GM12878 (cell line): Measurements from ENCODE around the gene DPYSL4. TPM values are rescaled to one million over a fixed set of nuclear protein-coding genes. Genes with fewer than 3 reads are reported as not detected.

Source experiments
- ATAC-seq: fragments of 200-7000 bp; cut with Tn5 transposase; 3 replicates; pipeline ENCODE4 v1.9.1; 2020; ENCODE audit warnings: mild to moderate bottlenecking, moderate library complexity
- BruUV-seq: library from RNA; stranded (reverse); fragments of 400-500 nt; replicated peaks from 2 replicates; lab custom pipeline; 2021; lab: Mats Ljungman, UMichigan
- CTCF ChIA-PET: fragments of 300-600 bp; sonication (Branson Sonifier 250); formaldehyde crosslinking; extraction: SDS; loops from one replicate; lab custom pipeline; 2021; ENCODE audit warnings: inconsistent platforms; lab: Yijun Ruan, JAX
- POLR2A ChIA-PET: fragments of 350-600 bp; formaldehyde crosslinking; extraction: SDS; loops from one replicate; lab custom pipeline; 2021; ENCODE audit warnings: inconsistent platforms; lab: Charles Lee
- RAD21 ChIA-PET: fragments of 300-600 bp; sonication (Branson Sonifier 250); formaldehyde crosslinking; loops from one replicate; lab custom pipeline; 2023; ENCODE audit warnings: antibody characterized with exemption; ENCODE audit not compliant: unreplicated experiment; lab: Charles Lee
- SMC1A ChIA-PET: fragments of 300-600 bp; sonication (Branson Sonifier 250); formaldehyde crosslinking; loops from one replicate; lab custom pipeline; 2023; ENCODE audit not compliant: unreplicated experiment, uncharacterized antibody; lab: Charles Lee
- DNase-seq: peaks from one replicate; pipeline ENCODE4 v3.0.0-alpha.2; 2011; ENCODE audit warnings: low read depth, low spot score
- FAIRE-seq: peaks from 3 replicates; lab custom pipeline; 2011; peaks lifted over from hg19 to GRCh38; lab: Jason Lieb, UNC
- H2AFZ ChIP-seq: 2 replicates; pipeline ENCODE4 v1.6.0; 2011; ENCODE audit warnings: low read depth, low read length, control low read depth; ENCODE audit not compliant: control insufficient read depth
- H3K27ac ChIP-seq: 2 replicates; pipeline ENCODE4 v1.5.1; 2011; ENCODE audit warnings: control low read depth; ENCODE audit not compliant: control insufficient read depth, insufficient read depth
- H3K27me3 ChIP-seq, 2 experiments: replicated peaks in 1 of 2; 2 replicates each; pipeline versions ENCODE4 v1.6.0 to v1.6.1; 2011; ENCODE audit warnings: low read length in 1 of 2; ENCODE audit not compliant: control insufficient read depth in 2 of 2, insufficient read depth in 2 of 2
- H3K36me3 ChIP-seq, 2 experiments: 2 replicates each; pipeline ENCODE4 v1.5.1; 2011; ENCODE audit warnings: low read length in 1 of 2; ENCODE audit not compliant: control insufficient read depth in 2 of 2, insufficient read depth in 2 of 2
- H3K4me1 ChIP-seq: 2 replicates; pipeline ENCODE4 v1.6.1; 2011; ENCODE audit warnings: mild to moderate bottlenecking, low read length, moderate library complexity, mixed read lengths; ENCODE audit not compliant: control insufficient read depth, insufficient read depth
- H3K4me2 ChIP-seq: 2 replicates; pipeline ENCODE4 v1.6.0; 2011; ENCODE audit warnings: control low read depth; ENCODE audit not compliant: control insufficient read depth, insufficient read depth
- H3K4me3 ChIP-seq: fragments of 200-600 bp; sonication (generic); 2 replicates; pipeline ENCODE4 v1.5.1; 2016
- H3K79me2 ChIP-seq: 2 replicates; pipeline ENCODE4 v1.6.0; 2011; ENCODE audit warnings: low read length; ENCODE audit not compliant: control insufficient read depth, insufficient read depth
- H3K9ac ChIP-seq: 2 replicates; pipeline ENCODE4 v1.8.0; 2011; ENCODE audit warnings: low read length, control low read depth, mixed read lengths; ENCODE audit not compliant: control insufficient read depth, insufficient read depth
- H3K9me3 ChIP-seq: replicated peaks from 3 replicates; pipeline ENCODE4 v1.5.1; 2011; ENCODE audit warnings: mild to moderate bottlenecking, low read length; ENCODE audit not compliant: control insufficient read depth, insufficient read depth
- H4K20me1 ChIP-seq: 2 replicates; pipeline ENCODE4 v1.6.0; 2011; ENCODE audit not compliant: control insufficient read depth, insufficient read depth
- ATF7 ChIP-seq: fragments of 450-650 bp; IDR thresholded peaks from 2 replicates; pipeline ENCODE4 v1.6.1; 2016; ENCODE audit warnings: low read depth, mild to moderate bottlenecking
- BHLHE40 ChIP-seq, 2 experiments: fragments of 450-650 bp in 1 of 2; IDR thresholded peaks; 2 replicates each; pipeline ENCODE4 v1.6.1; 2011 to 2017; ENCODE audit warnings: low read depth in 2 of 2, borderline replicate concordance in 1 of 2, improper control_type of control experiment in 1 of 2, low read length in 1 of 2, mild to moderate bottlenecking in 1 of 2
- CHD4 ChIP-seq: fragments of 200-600 bp; sonication (generic); IDR thresholded peaks from 2 replicates; pipeline ENCODE4 v1.6.1; 2016; ENCODE audit warnings: mild to moderate bottlenecking
- ESRRA ChIP-seq: IDR thresholded peaks from 2 replicates; pipeline ENCODE4 v1.6.1; 2012; ENCODE audit warnings: mild to moderate bottlenecking, low read length, improper control_type of control experiment
- ETV6 ChIP-seq, 2 experiments: fragments of 450-650 bp in 1 of 2; IDR thresholded peaks in 1 of 2; conservative IDR thresholded peaks in 1 of 2; 2 replicates each; pipeline ENCODE4 v1.6.1; 2014; ENCODE audit warnings: antibody characterized with exemption in 1 of 2, borderline replicate concordance in 1 of 2, low read depth in 1 of 2, mild to moderate bottlenecking in 1 of 2, moderate library complexity in 1 of 2
- EZH2 ChIP-seq: IDR thresholded peaks from 2 replicates; pipeline ENCODE4 v1.6.1; 2012; ENCODE audit warnings: low read depth, mild to moderate bottlenecking, control low read depth, inconsistent platforms, low read length, borderline replicate concordance; ENCODE audit not compliant: control insufficient read depth
- IKZF2 ChIP-seq, 2 experiments: fragments of 450-650 bp; IDR thresholded peaks; 2 replicates each; pipeline ENCODE4 v1.6.1; 2017; ENCODE audit warnings: mild to moderate bottlenecking in 2 of 2, moderate library complexity in 2 of 2
- MEF2B ChIP-seq: fragments of 450-650 bp; IDR thresholded peaks from 2 replicates; pipeline ENCODE4 v1.6.1; 2018; ENCODE audit warnings: mild to moderate bottlenecking, moderate library complexity; ENCODE audit not compliant: partially characterized antibody, poor library complexity, severe bottlenecking
- MTA2 ChIP-seq: fragments of 450-650 bp; IDR thresholded peaks from 2 replicates; pipeline ENCODE4 v1.6.1; 2016; ENCODE audit warnings: low read depth, mild to moderate bottlenecking, moderate library complexity
- NFYA ChIP-seq: IDR thresholded peaks from 2 replicates; pipeline ENCODE4 v1.6.1; 2011; ENCODE audit warnings: low read depth, mild to moderate bottlenecking, low read length, improper control_type of control experiment, borderline replicate concordance
- NR2F1 ChIP-seq: fragments of 450-650 bp; conservative IDR thresholded peaks from 2 replicates; pipeline ENCODE4 v1.6.1; 2017; ENCODE audit warnings: mild to moderate bottlenecking
- PAX5 ChIP-seq: IDR thresholded peaks from 2 replicates; pipeline ENCODE4 v1.6.1; 2011; ENCODE audit warnings: low read depth, low read length, borderline replicate concordance
- RB1 ChIP-seq: fragments of 450-650 bp; formaldehyde crosslinking; IDR thresholded peaks from 2 replicates; pipeline ENCODE4 v1.6.1; 2017; ENCODE audit warnings: mild to moderate bottlenecking, borderline replicate concordance
- SMAD1 ChIP-seq: fragments of 450-650 bp; IDR thresholded peaks from 2 replicates; pipeline ENCODE4 v1.6.1; 2018; ENCODE audit warnings: mild to moderate bottlenecking, low read depth; ENCODE audit not compliant: partially characterized antibody
- SREBF2 ChIP-seq: IDR thresholded peaks from 2 replicates; pipeline ENCODE4 v1.6.1; 2012; ENCODE audit warnings: mild to moderate bottlenecking, low read length
- ZNF384 ChIP-seq: IDR thresholded peaks from 2 replicates; pipeline ENCODE4 v1.6.1; 2012; ENCODE audit warnings: low read depth, mild to moderate bottlenecking, low read length, improper control_type of control experiment, borderline replicate concordance
- WGBS: methylation state at CpG from one replicate; pipeline ENCODE4 v1.1.6; 2016; ENCODE audit warnings: low lambda C conversion rate; ENCODE audit not compliant: insufficient replicate concordance, insufficient coverage; ENCODE audit errors: missing lambda C conversion rate; 5-methylcytosine and 5-hydroxymethylcytosine counted together
- in situ Hi-C: fragments of 300-500 bp; cut with MboI; formaldehyde crosslinking; loops from 9 replicates; pipeline ENCODE4 v1.14.3; 2018; ENCODE audit warnings: mixed read lengths
- intact Hi-C: fragments of 100-400 bp; cut with micrococcal nuclease; formaldehyde crosslinking; loops from one replicate; pipeline ENCODE4 v1.14.2; 2022; ENCODE audit not compliant: unreplicated experiment
- polyA plus RNA-seq, 11 experiments: library from polyadenylated mRNA; depleted of rRNA in 4 of 11; unstranded in 6 of 11; stranded (reverse) in 5 of 11; fragments of >200 nt; fragmentation: Nextera tagmentation in 4 of 11; fragmentation: Illumina TruSeq in 1 of 11; extraction: Ambion mirVana in 4 of 11; extraction: Trizol in 1 of 11; gene quantifications; 1 replicate in 1 of 11; 2 replicates in 10 of 11; pipeline versions ENCODE4 v1.2.1 to v1.2.3, GENCODE V29; 2011 to 2016; ENCODE audit warnings: inconsistent platforms in 2 of 11, missing spikeins in 2 of 11, low read depth in 1 of 11
- total RNA-seq, 4 experiments: library from RNA; depleted of rRNA in 3 of 4; stranded (reverse); fragments of >200 nt in 3 of 4; fragmentation: Illumina TruSeq in 1 of 4; extraction: Trizol in 1 of 4; gene quantifications; 2 replicates each; pipeline versions ENCODE4 v1.2.1 to v1.2.3, GENCODE V29; 2013 to 2021
- TF ChIP-seq, protein P1 (sequence below): IDR thresholded peaks from 2 replicates; pipeline ENCODE4 v1.6.1; 2011; ENCODE audit warnings: borderline replicate concordance, low read depth, mild to moderate bottlenecking, moderate library complexity, mixed read lengths, low read length; ENCODE audit not compliant: insufficient read depth; ENCODE audit errors: extremely low read length

Gene DPYSL4
- total and polyA plus RNA-seq, 10 of the 15 experiments (the other 5 are each of a cell fraction or from before 2014, with no cell fraction given) = 0.10 to 0.21 TPM; not detected in 8

GRCh38 chr10:132223156-132223590, 36.4 kb downstream of the DPYSL4 start (continued):
- no peak for TF ChIP-seq SREBF2
- TF ChIP-seq, protein P1, sequence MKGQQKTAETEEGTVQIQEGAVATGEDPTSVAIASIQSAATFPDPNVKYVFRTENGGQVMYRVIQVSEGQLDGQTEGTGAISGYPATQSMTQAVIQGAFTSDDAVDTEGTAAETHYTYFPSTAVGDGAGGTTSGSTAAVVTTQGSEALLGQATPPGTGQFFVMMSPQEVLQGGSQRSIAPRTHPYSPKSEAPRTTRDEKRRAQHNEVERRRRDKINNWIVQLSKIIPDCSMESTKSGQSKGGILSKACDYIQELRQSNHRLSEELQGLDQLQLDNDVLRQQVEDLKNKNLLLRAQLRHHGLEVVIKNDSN = no peak
- no peak for TF ChIP-seq IKZF2 (IDR thresholded peaks at IDR 0.05)
- peak; percentile 55; the same call in 1 of the 2 replicates for TF ChIP-seq PAX5
- no peak for TF ChIP-seq NR2F1
- no peak for TF ChIP-seq CHD4
- no peak for TF ChIP-seq ESRRA
- peak in 1 of 2 experiments; percentile 24; a peak in 2 of 4 replicates for TF ChIP-seq BHLHE40 (IDR thresholded peaks at IDR 0.05; ENCODE audit: borderline replicate concordance in 1 of 2, low read depth in 2 of 2, low read length in 1 of 2)
- no peak for TF ChIP-seq MTA2
- no peak for TF ChIP-seq RB1

- no peaks in the 10 kb centered on the region for H4K20me1 ChIP-seq
- ATAC-seq = peak; percentile 16; the same call in 2 of the 3 replicates
- ChIA-PET RAD21 (interaction anchor here (0.7 to 1.5 kb wide), 2 partner anchors 29 to 390 kb away, joined by 3 read pairs; no protein-coding TSS in a partner anchor), POLR2A (no interaction called here), CTCF (no interaction called here), SMC1A (no interaction called here)
- intact Hi-C loops = loop anchor here (1.0 kb wide), 4 partner anchors 129 to 414 kb away; no protein-coding TSS in a partner anchor
- no peak overlapping the region for H2AFZ ChIP-seq
- H3K4me1 ChIP-seq = no peaks in the 10 kb centered on the region
- no peaks in the 10 kb centered on the region for H3K27me3 ChIP-seq
- H3K36me3 ChIP-seq = no peaks in the 10 kb centered on the region
- no TSS peak for BruUV-seq
- no peak overlapping the region for H3K9ac ChIP-seq
- in situ Hi-C loops = loop anchor here (5.0 to 10.0 kb wide), 3 partner anchors 124 to 411 kb away; no protein-coding TSS in a partner anchor
- H3K27ac ChIP-seq = no peak overlapping the region
- H3K9me3 ChIP-seq = no peaks in the 10 kb centered on the region; the same call in 2 of the 3 replicates
- no peak for DNase-seq
- FAIRE-seq = no peak
- 44% methylated on average over 22 of the region's 23 CpGs for WGBS
- no peaks in the 10 kb centered on the region for H3K79me2 ChIP-seq
- no peak overlapping the region for H3K4me2 ChIP-seq
- H3K4me3 ChIP-seq = no peak overlapping the region
- TF ChIP-seq ZNF384 = no peak
- no peak for TF ChIP-seq SMAD1
- no peak for TF ChIP-seq ATF7
- no peak for TF ChIP-seq EZH2
- TF ChIP-seq NFYA = no peak
- TF ChIP-seq ETV6 (conservative IDR thresholded peaks at IDR 0.05 in 1 of 2, IDR thresholded peaks at IDR 0.05 in 1 of 2; ENCODE audit: borderline replicate concordance in 1 of 2, low read depth in 1 of 2) = no peak
- TF ChIP-seq MEF2B = no peak
Observed at GRCh38 chr10:132223611-132224342, 37.0 kb downstream of the DPYSL4 start.
